Activated CD4-positive, CD25-positive, alpha-beta regulatory T cell treated with anti-CD3 and anti-CD28 coated beads, Interleukin-2, amount 50 U/mL, for 16 hours (primary cell): ENCODE results near the gene MYO3B.

ENCODE experiments used
- DNase-seq: peaks from one replicate; pipeline ENCODE4 v3.0.0-alpha.2; 2020; ENCODE audit warnings: low read depth, low spot score

The MYO3B gene

GRCh38 chr2:170163411-170164065 lies 14.4 kb upstream of the MYO3B start:
- DNase-seq, result no peak

- no peak for DNase-seq
These were observed 12.8 kb upstream of the MYO3B start for GRCh38 chr2:170165129-170165528.

- DNase-seq, result no peak
These were observed 11.2 kb upstream of the MYO3B start for GRCh38 chr2:170166735-170167134.

- DNase-seq, result no peak
These were observed 7.5 kb upstream of the MYO3B start for GRCh38 chr2:170170281-170171040.

GRCh38 chr2:170176212-170176611 lies 1.7 kb upstream of the MYO3B start:
- no peak for DNase-seq

GRCh38 chr2:170180031-170180566 lies 2.2 kb downstream of the MYO3B start:
- DNase-seq, result no peak

GRCh38 chr2:170181602-170182001 lies 3.7 kb downstream of the MYO3B start:
- DNase-seq, result no peak

GRCh38 chr2:170185319-170185718 lies 7.4 kb downstream of the MYO3B start:
- no peak for DNase-seq

- DNase-seq, result no peak
These were observed 11.8 kb downstream of the MYO3B start for GRCh38 chr2:170189757-170190156.

GRCh38 chr2:170190172-170190571 lies 12.2 kb downstream of the MYO3B start:
- DNase-seq, result no peak

GRCh38 chr2:170191166-170191866 lies 13.4 kb downstream of the MYO3B start:
- DNase-seq, result no peak

- DNase-seq, result no peak
These were observed 19.0 kb downstream of the MYO3B start for GRCh38 chr2:170196963-170197362.

- no peak for DNase-seq
These were observed 23.3 kb downstream of the MYO3B start for GRCh38 chr2:170201275-170201674.

GRCh38 chr2:170201734-170202393 lies 23.9 kb downstream of the MYO3B start:
- no peak for DNase-seq

GRCh38 chr2:170202437-170202836 lies 24.5 kb downstream of the MYO3B start:
- DNase-seq, result no peak

- DNase-seq, result no peak
These were observed 26.5 kb downstream of the MYO3B start for GRCh38 chr2:170204298-170204951.

- no peak for DNase-seq
These were observed 28.3 kb downstream of the MYO3B start for GRCh38 chr2:170206246-170206645.

- DNase-seq, result no peak
These were observed 29.0 kb downstream of the MYO3B start for GRCh38 chr2:170206805-170207407.

- DNase-seq, result no peak
These were observed 30.0 kb downstream of the MYO3B start for GRCh38 chr2:170207901-170208300.

- DNase-seq, result no peak
These were observed 31.0 kb downstream of the MYO3B start for GRCh38 chr2:170208967-170209366.
